HUES48 (cell line): Measurements from ENCODE around the gene TRIM8.

ENCODE experiments used
- H3K27ac ChIP-seq: one replicate; pipeline ENCODE4 v1.7.0; 2013; ENCODE audit warnings: low read depth, low read length, inconsistent platforms
- H3K27me3 ChIP-seq: 2 replicates; pipeline ENCODE4 v1.6.1; 2013; ENCODE audit warnings: mild to moderate bottlenecking, low read length; ENCODE audit not compliant: control insufficient read depth, insufficient read depth
- H3K36me3 ChIP-seq: 2 replicates; pipeline ENCODE4 v1.6.1; 2013; ENCODE audit warnings: low read length; ENCODE audit not compliant: control insufficient read depth, insufficient read depth
- H3K4me1 ChIP-seq: 2 replicates; pipeline ENCODE4 v1.6.1; 2013; ENCODE audit warnings: mild to moderate bottlenecking, low read length; ENCODE audit not compliant: control insufficient read depth, insufficient read depth
- H3K4me3 ChIP-seq: 2 replicates; pipeline ENCODE4 v1.5.1; 2013; ENCODE audit warnings: mild to moderate bottlenecking, low read depth, low read length
- H3K9ac ChIP-seq: 2 replicates; pipeline ENCODE4 v1.6.1; 2013; ENCODE audit warnings: mild to moderate bottlenecking, low read depth, low read length, moderate library complexity
- H3K9me3 ChIP-seq: 2 replicates; pipeline ENCODE4 v1.6.1; 2013; ENCODE audit warnings: low read length; ENCODE audit not compliant: control insufficient read depth, insufficient read depth

The TRIM8 gene

DNA sequence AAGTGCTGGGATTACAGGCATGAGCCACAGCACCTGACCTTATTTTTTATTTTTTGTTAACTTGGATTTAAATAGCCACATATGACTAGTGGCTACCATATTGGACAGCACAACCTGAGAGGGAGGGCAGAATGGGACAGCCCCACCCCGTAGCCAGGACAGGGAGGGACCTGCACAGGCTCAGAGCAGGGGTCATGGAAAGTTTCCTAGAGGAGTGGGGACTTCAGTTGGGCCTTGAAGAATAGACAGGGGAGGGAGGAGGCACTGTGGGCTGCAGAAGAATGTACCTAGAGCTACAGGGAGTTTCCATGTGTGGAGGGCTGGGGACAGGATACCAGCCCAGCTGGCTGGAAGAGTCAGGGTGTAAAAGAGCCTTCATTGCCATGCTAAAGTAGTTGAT lies 8.8 kb downstream of the TRIM8 start:
- peaks cover 36% of the 10 kb centered on the region for H3K4me1 ChIP-seq
- H3K4me3 ChIP-seq: no peak overlapping the region
- H3K27ac ChIP-seq: no peak overlapping the region
- H3K9ac ChIP-seq: no peak overlapping the region
- H3K27me3 ChIP-seq: no peaks in the 10 kb centered on the region
- peaks cover 38% of the 10 kb centered on the region for H3K36me3 ChIP-seq
- no peaks in the 10 kb centered on the region for H3K9me3 ChIP-seq

DNA sequence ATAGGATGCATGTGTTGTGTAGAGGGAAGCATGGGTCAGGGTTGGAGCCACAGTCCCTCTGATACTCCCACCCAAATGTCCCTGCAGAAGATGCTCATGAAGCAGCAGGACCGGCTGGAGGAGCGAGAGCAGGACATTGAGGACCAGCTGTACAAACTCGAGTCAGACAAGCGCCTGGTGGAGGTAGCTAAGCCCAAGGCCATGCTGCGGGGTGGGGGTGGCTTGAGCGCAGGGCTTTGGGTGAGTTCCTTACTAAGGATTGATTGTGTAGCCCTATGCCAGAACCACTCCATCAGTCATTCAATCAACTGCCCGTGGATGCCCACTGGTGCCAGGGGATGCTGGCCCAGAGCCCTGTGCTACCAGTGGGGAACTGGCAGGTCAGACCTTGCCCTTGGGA lies 10.3 kb downstream of the TRIM8 start:
- Histone ChIP-seq H3K9ac (no peak overlapping the region), H3K36me3 (peaks cover 43% of the 10 kb centered on the region), H3K4me1 (peaks cover 25% of the 10 kb centered on the region), H3K27ac (no peak overlapping the region), H3K4me3 (no peak overlapping the region), H3K9me3 (no peaks in the 10 kb centered on the region), H3K27me3 (no peaks in the 10 kb centered on the region)

DNA sequence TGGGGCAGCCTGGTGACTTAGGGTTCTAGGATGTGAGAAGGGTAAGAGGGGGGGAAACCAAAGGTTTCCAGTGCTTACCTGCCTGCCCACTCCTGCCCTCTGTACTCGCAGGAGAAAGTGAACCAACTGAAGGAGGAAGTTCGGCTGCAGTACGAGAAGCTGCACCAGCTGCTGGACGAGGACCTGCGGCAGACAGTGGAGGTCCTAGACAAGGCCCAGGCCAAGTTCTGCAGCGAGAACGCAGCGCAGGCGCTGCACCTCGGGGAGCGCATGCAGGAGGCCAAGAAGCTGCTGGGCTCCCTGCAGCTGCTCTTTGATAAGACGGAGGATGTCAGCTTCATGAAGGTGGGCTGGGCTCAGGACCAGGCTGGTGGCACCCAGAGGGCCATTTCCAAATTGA lies 10.7 kb downstream of the TRIM8 start:
- no peak overlapping the region for H3K27ac ChIP-seq
- H3K36me3 ChIP-seq: peaks cover 43% of the 10 kb centered on the region
- H3K4me1 ChIP-seq: peaks cover 21% of the 10 kb centered on the region
- H3K4me3 ChIP-seq: no peak overlapping the region
- no peaks in the 10 kb centered on the region for H3K9me3 ChIP-seq
- H3K9ac ChIP-seq: no peak overlapping the region
- no peaks in the 10 kb centered on the region for H3K27me3 ChIP-seq

DNA sequence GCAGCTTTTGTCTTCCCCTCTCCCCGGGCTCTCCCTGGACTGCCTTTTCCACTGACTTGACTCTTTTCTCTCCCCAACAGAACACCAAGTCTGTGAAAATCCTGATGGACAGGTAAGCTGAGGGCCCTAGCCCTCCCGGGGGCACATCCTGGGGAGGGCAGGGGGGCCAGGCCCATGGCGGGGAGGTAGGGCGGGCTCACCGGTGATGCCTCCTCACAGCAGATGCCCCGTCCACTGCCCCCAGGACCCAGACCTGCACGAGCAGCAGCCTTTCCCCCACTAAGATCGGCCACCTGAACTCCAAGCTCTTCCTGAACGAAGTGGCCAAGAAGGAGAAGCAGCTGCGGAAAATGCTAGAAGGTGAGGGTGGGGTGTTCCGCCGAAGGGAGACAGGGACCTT lies 11.7 kb downstream of the TRIM8 start:
- no peak overlapping the region for H3K27ac ChIP-seq
- no peak overlapping the region for H3K9ac ChIP-seq

DNA sequence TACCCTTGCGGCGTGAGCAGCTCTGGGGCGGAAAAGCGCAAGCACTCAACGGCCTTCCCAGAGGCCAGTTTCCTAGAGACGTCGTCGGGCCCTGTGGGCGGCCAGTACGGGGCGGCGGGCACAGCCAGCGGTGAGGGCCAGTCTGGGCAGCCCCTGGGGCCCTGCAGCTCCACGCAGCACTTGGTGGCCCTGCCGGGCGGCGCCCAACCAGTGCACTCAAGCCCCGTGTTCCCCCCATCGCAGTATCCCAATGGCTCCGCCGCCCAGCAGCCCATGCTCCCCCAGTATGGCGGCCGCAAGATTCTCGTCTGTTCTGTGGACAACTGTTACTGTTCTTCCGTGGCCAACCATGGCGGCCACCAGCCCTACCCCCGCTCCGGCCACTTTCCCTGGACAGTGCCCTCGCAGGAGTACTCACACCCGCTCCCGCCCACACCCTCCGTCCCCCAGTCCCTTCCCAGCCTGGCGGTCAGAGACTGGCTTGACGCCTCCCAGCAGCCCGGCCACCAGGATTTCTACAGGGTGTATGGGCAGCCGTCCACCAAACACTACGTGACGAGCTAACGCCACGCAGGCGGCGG lies 12.6 kb downstream of the TRIM8 start:
- H3K27me3 ChIP-seq: no peaks in the 10 kb centered on the region
- H3K36me3 ChIP-seq: peaks cover 43% of the 10 kb centered on the region
- no peaks in the 10 kb centered on the region for H3K9me3 ChIP-seq
- peaks cover 4% of the 10 kb centered on the region; the same call in 1 of the 2 replicates for H3K4me1 ChIP-seq
- no peak overlapping the region for H3K4me3 ChIP-seq
- H3K27ac ChIP-seq: no peak overlapping the region
- H3K9ac ChIP-seq: no peak overlapping the region

More for the DNA sequence above, 11.7 kb downstream of the TRIM8 start:
- no peak overlapping the region for H3K4me3 ChIP-seq
- H3K9me3 ChIP-seq: no peaks in the 10 kb centered on the region
- peaks cover 11% of the 10 kb centered on the region for H3K4me1 ChIP-seq
- H3K27me3 ChIP-seq: no peaks in the 10 kb centered on the region
- peaks cover 43% of the 10 kb centered on the region for H3K36me3 ChIP-seq

DNA sequence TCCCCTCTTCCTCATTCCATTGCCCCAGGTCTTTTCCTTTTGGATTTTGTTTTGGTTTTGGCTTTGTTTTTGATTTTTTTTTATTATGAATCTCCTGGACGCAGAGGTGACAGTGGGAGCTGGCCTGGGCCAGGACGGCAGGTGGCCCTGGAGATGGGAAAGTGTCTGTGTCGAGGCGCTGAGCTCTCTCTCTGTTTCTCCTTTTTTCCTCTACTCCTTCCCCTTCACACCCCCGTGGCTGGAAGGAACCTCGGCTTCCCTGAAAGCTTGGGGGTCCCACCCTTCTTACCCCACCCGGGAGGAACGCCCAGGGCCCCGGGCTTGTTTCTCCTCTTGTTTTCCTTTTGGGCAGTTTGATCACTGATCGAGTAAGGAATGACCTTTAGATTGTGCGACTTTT lies 13.2 kb downstream of the TRIM8 start:
- Histone ChIP-seq H3K27me3 (no peaks in the 10 kb centered on the region), H3K36me3 (peaks cover 43% of the 10 kb centered on the region), H3K27ac (no peak overlapping the region), H3K9me3 (no peaks in the 10 kb centered on the region), H3K9ac (no peak overlapping the region), H3K4me3 (no peak overlapping the region), H3K4me1 (no peaks in the 10 kb centered on the region)

DNA sequence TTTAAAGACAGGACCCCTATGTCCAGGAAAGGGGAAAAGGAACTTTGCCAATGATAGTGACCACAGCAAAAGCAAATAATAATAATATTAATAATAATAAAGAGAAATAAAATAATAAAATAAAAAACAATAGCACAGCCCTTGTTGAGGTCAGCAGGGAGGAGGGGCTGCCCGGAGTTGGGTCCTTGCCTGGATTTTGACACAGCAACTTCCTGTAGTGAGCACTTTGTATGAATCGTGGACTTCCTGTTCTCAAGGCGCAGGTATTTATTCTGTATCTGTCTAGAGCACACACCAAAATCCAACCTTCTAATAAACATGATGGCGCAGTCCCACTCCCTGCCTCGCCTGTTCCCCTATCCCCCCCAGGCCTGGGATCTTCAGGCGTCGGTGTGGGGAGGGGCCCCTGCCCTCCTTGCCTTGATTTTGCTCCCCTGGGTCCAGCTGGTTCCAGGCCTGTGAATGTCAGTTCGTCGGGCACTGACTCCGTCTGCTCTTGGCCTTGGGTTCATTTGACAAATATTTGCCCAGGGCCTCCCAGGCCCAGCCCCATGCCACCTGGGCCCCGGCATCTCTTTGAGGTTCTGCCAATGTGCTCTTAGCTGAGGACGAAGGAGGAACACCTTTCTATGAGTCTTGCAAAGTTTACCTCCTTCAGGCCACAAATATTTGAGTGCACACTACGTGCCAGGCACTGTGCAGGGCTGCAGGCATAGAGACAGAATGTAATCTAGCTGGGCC lies 13.9 kb downstream of the TRIM8 start:
- Histone ChIP-seq H3K27me3 (no peaks in the 10 kb centered on the region), H3K4me1 (no peaks in the 10 kb centered on the region), H3K4me3 (no peak overlapping the region), H3K9ac (no peak overlapping the region), H3K36me3 (peaks cover 42% of the 10 kb centered on the region), H3K9me3 (no peaks in the 10 kb centered on the region), H3K27ac (no peak overlapping the region)

DNA sequence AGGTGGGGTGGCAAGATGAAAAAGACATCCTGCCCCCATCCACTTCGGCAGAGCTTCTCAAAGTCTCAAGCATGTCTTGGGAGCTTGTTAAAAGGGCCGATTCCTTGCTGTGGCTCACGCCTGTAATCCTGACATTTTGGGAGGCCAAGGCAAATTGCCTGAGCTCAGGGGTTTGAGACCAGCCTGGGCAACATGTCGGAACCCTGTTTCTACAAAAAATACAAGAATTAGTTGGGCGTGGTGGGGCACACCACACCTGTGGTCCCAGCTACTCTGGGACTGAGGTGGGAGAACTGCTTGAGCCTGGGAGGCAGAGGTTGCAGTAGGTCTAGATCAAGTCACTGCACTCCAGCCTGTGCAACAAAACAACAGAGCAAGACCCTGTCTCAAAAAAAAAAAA lies 14.5 kb downstream of the TRIM8 start:
- H3K27me3 ChIP-seq: no peaks in the 10 kb centered on the region
- H3K36me3 ChIP-seq: peaks cover 36% of the 10 kb centered on the region
- no peak overlapping the region for H3K27ac ChIP-seq
- H3K4me1 ChIP-seq: no peaks in the 10 kb centered on the region
- H3K9me3 ChIP-seq: no peaks in the 10 kb centered on the region
- H3K9ac ChIP-seq: no peak overlapping the region
- H3K4me3 ChIP-seq: no peak overlapping the region

DNA sequence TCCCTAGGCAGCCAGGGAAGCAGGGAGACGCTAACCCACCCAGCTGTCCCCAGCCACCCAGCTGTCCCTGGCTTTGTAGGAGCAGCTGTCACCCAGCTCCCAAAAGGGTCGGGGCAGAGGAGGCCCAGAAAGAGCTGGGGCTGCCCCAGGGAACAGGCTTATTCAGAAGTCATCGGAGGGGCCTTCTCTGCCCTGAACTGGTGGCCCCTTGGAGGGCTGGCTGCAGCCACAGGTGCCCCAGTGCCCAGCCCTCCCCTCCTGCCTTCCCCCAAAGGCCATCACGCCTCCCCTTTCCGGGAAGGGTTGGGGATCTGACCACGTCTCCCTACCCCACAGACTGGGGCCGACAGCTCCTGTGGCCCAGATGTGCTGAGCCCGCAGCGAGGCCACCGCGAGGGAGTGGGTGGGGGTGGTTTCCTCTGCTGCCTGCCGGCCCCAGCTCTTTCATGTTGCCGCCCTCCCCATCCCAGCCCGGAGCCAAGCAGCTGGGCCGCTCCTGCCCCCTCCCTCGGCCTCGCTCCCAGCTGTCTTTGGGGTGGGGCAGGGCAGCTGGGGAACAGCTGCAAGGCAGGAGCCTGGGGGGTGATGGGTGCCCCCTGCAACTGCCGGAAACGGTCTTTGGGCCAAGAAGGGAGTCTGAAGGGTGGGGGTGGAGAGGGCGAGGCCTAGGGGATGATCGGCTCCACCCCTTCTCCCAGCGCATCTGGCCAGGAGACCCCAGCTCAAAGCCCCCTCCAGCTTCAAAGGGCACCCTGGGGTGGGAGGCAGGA lies 16.8 kb downstream of the TRIM8 start:
- no peak overlapping the region for H3K9ac ChIP-seq
- no peak overlapping the region for H3K27ac ChIP-seq
- no peak overlapping the region; the same call in 1 of the 2 replicates for H3K4me3 ChIP-seq
- no peaks in the 10 kb centered on the region for H3K27me3 ChIP-seq
- no peaks in the 10 kb centered on the region for H3K9me3 ChIP-seq
- H3K4me1 ChIP-seq: no peaks in the 10 kb centered on the region
- H3K36me3 ChIP-seq: peaks cover 21% of the 10 kb centered on the region

DNA sequence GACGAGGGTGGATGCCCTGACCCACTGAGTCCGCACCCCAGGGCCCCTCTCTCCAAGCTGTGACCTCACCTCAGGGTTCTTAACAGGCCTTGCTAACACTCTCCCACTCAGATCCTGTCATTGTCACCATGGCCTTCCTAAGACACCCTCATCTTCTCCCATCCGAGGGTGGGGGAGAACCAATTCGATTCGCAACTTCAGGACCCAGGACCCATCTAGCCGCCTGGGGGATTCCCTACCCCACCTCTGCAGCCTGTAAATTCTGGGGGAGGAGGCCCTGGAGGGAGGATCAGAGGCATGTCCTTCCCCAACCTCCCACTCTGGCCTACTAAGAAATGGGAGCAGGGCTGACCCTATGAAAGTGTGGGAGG lies 17.4 kb downstream of the TRIM8 start:
- no peaks in the 10 kb centered on the region for H3K9me3 ChIP-seq
- H3K4me3 ChIP-seq: no peak overlapping the region
- H3K27ac ChIP-seq: no peak overlapping the region
- H3K36me3 ChIP-seq: peaks cover 16% of the 10 kb centered on the region
- H3K4me1 ChIP-seq: no peaks in the 10 kb centered on the region
- no peak overlapping the region for H3K9ac ChIP-seq
- no peaks in the 10 kb centered on the region for H3K27me3 ChIP-seq

DNA sequence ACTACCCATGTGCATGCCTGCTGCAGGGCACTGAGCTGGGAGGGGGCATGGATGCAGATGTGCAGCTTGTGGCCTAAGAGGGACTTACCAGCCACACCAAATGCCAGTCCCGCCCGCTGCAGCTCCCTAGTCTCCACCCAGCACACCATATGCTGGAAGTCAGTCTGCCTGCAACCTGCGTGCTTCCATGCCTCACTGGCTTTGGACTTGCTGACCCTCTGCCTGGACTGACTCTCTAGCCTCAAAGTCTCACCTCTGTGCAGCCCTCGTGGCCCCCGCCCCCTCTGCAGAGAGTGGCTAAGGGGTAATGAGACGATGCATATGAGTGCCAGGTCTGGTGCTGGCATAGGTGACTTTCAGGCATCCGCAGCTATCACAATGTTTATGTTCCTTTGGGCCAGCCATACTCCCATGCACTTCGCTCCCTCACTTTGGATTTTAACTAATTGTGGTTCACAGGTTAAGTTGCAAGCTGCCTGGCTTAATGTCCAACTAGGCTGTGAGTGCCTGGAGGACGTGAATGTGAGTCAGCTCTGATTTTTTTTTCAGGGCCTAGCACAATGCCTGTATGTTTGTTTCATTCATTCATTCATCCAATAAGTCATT lies 21.7 kb downstream of the TRIM8 start:
- Histone ChIP-seq H3K4me3 (no peak overlapping the region), H3K9me3 (no peaks in the 10 kb centered on the region), H3K27me3 (no peaks in the 10 kb centered on the region), H3K4me1 (peaks cover 18% of the 10 kb centered on the region), H3K36me3 (no peaks in the 10 kb centered on the region), H3K27ac (no peak overlapping the region), H3K9ac (no peak overlapping the region)
